AML-193 (cell line): ENCODE data around the gene TCN1.
"Not testable (repeated sequence)": the region's sequence is repeated elsewhere in the genome, so short reads cannot be mapped to it uniquely, and the experiment has no call there.

Source experiments
- DNase-seq, 2 experiments: peaks; one replicate each; lab custom pipeline; 2025; lab: John Stamatoyannopoulos, UW

TCN1 gene

GRCh38 chr11:59857439-59858434 lies 8.6 kb downstream of the TCN1 start:
- peak; percentile 22 to 43 for DNase-seq

GRCh38 chr11:59854871-59855270 lies 11.4 kb downstream of the TCN1 start:
- DNase-seq: peak; percentile 30

- not testable (repeated sequence) for DNase-seq
These were observed 14.9 kb downstream of the TCN1 start for GRCh38 chr11:59851416-59851815.

GRCh38 chr11:59849551-59849950 lies 16.7 kb downstream of the TCN1 start:
- not testable (repeated sequence) for DNase-seq

- DNase-seq: no peak
These were observed 17.2 kb downstream of the TCN1 start for GRCh38 chr11:59849129-59849528.

- DNase-seq: not testable (repeated sequence)
These were observed 17.8 kb downstream of the TCN1 start for GRCh38 chr11:59848439-59848838.

- no peak for DNase-seq
These were observed 18.7 kb downstream of the TCN1 start for GRCh38 chr11:59847626-59848025.

- DNase-seq: no peak
These were observed 19.7 kb downstream of the TCN1 start for GRCh38 chr11:59846556-59846955.

- no peak for DNase-seq
These were observed 20.9 kb downstream of the TCN1 start, which contains the start of gene CBLIF for GRCh38 chr11:59845399-59845798. TSS of gene CBLIF (minus strand) at chr11:59845499. CDS start at chr11:59845453, 46 bp downstream.

- DNase-seq: no peak
These were observed 24.0 kb downstream of the TCN1 start for GRCh38 chr11:59842316-59842715.

- DNase-seq: no peak
These were observed 24.8 kb downstream of the TCN1 start for GRCh38 chr11:59841514-59841913.

GRCh38 chr11:59839615-59840014 lies 26.7 kb downstream of the TCN1 start:
- no peak for DNase-seq

- peak in 1 of 2 experiments; percentile 22 for DNase-seq
These were observed 32.7 kb downstream of the TCN1 start for GRCh38 chr11:59833602-59834001.

- DNase-seq: no peak
These were observed 36.9 kb downstream of the TCN1 start for GRCh38 chr11:59829358-59829757.

- peak; percentile 81 to 83 for DNase-seq
These were observed 43.2 kb downstream of the TCN1 start for GRCh38 chr11:59822989-59823566.

GRCh38 chr11:59818572-59818971 lies 47.7 kb downstream of the TCN1 start:
- no peak for DNase-seq

GRCh38 chr11:59816434-59816833 lies 49.9 kb downstream of the TCN1 start:
- DNase-seq: not testable (repeated sequence)

GRCh38 chr11:59815754-59816153 lies 50.5 kb downstream of the TCN1 start:
- DNase-seq: no peak

GRCh38 chr11:59814021-59814420 lies 52.3 kb downstream of the TCN1 start:
- peak in 1 of 2 experiments; percentile 8 for DNase-seq

- DNase-seq: no peak
These were observed 52.9 kb downstream of the TCN1 start for GRCh38 chr11:59813364-59813763.

GRCh38 chr11:59812220-59812619 lies 54.1 kb downstream of the TCN1 start:
- no peak for DNase-seq

- DNase-seq: no peak
These were observed 55.4 kb downstream of the TCN1 start for GRCh38 chr11:59810911-59811259.
